WERI-Rb-1 (cell line): ENCODE measurements around the gene MRPS27.

Source experiments
- DNase-seq: peaks from one replicate; pipeline ENCODE4 v3.0.0-alpha.2; 2020
- H3K27ac ChIP-seq: fragments of 250-450 bp; sonication (Bioruptor Pico); 2 replicates; pipeline ENCODE4 v1.5.1; 2020; ENCODE audit warnings: mild to moderate bottlenecking, moderate library complexity
- H3K27me3 ChIP-seq: fragments of 250-450 bp; sonication (Bioruptor Pico); 2 replicates; pipeline ENCODE4 v1.5.1; 2021; ENCODE audit warnings: mild to moderate bottlenecking, low read depth, moderate library complexity; ENCODE audit not compliant: insufficient read depth, severe bottlenecking
- H3K36me3 ChIP-seq: fragments of 250-450 bp; sonication (Bioruptor Pico); 2 replicates; pipeline ENCODE4 v1.5.1; 2020; ENCODE audit warnings: mild to moderate bottlenecking, moderate library complexity
- H3K4me3 ChIP-seq: 2 replicates; pipeline ENCODE4 v1.5.1; 2011; ENCODE audit warnings: low read depth, mild to moderate bottlenecking, control low read depth, low read length
- H3K9me3 ChIP-seq: fragments of 250-450 bp; sonication (Bioruptor Pico); 2 replicates; pipeline ENCODE4 v1.5.1; 2021; ENCODE audit warnings: mild to moderate bottlenecking, moderate library complexity; ENCODE audit not compliant: severe bottlenecking
- CTCF ChIP-seq: IDR thresholded peaks from 2 replicates; pipeline ENCODE4 v1.5.1; 2011; ENCODE audit warnings: low read depth, mild to moderate bottlenecking, control low read depth, inconsistent platforms, low read length

MRPS27 gene

GRCh38 chr5:72267685-72268084, 52.4 kb downstream of the MRPS27 start:
- H3K36me3 ChIP-seq: no peaks in the 10 kb centered on the region; the same call in 1 of the 2 replicates
- no peak overlapping the region for H3K4me3 ChIP-seq
- no peaks in the 10 kb centered on the region for H3K9me3 ChIP-seq
- H3K27ac ChIP-seq: no peak overlapping the region
- no peaks in the 10 kb centered on the region for H3K27me3 ChIP-seq
- TF ChIP-seq CTCF: no peak
- DNase-seq: no peak

GRCh38 chr5:72266862-72267261, 53.2 kb downstream of the MRPS27 start:
- Histone ChIP-seq H3K36me3 (no peaks in the 10 kb centered on the region; the same call in 1 of the 2 replicates), H3K27me3 (no peaks in the 10 kb centered on the region), H3K4me3 (no peak overlapping the region), H3K9me3 (no peaks in the 10 kb centered on the region), H3K27ac (no peak overlapping the region)
- TF ChIP-seq CTCF: no peak
- DNase-seq: no peak

GRCh38 chr5:72265032-72265877, 54.8 kb downstream of the MRPS27 start:
- no peaks in the 10 kb centered on the region for H3K9me3 ChIP-seq
- TF ChIP-seq CTCF: no peak
- no peaks in the 10 kb centered on the region for H3K36me3 ChIP-seq
- no peak overlapping the region for H3K4me3 ChIP-seq
- no peak overlapping the region for H3K27ac ChIP-seq
- no peaks in the 10 kb centered on the region for H3K27me3 ChIP-seq
- no peak for DNase-seq

GRCh38 chr5:72256536-72256935, 63.5 kb downstream of the MRPS27 start:
- Histone ChIP-seq H3K4me3 (no peak overlapping the region), H3K27ac (no peak overlapping the region), H3K9me3 (no peaks in the 10 kb centered on the region), H3K36me3 (no peaks in the 10 kb centered on the region; the same call in none of the 2 replicates), H3K27me3 (no peaks in the 10 kb centered on the region)
- DNase-seq: no peak
- TF ChIP-seq CTCF: no peak

GRCh38 chr5:72255670-72256069, 64.4 kb downstream of the MRPS27 start:
- no peak overlapping the region for H3K27ac ChIP-seq
- no peaks in the 10 kb centered on the region for H3K9me3 ChIP-seq
- H3K4me3 ChIP-seq: no peak overlapping the region
- H3K27me3 ChIP-seq: no peaks in the 10 kb centered on the region
- H3K36me3 ChIP-seq: no peaks in the 10 kb centered on the region; the same call in none of the 2 replicates
- TF ChIP-seq CTCF: no peak
- no peak for DNase-seq
